ENCODE data around the gene ADGRL3.
"Not testable (repeated sequence)": the region's sequence is repeated elsewhere in the genome, so short reads cannot be mapped to it uniquely, and the experiment has no call there.

ADGRL3 gene

DNA sequence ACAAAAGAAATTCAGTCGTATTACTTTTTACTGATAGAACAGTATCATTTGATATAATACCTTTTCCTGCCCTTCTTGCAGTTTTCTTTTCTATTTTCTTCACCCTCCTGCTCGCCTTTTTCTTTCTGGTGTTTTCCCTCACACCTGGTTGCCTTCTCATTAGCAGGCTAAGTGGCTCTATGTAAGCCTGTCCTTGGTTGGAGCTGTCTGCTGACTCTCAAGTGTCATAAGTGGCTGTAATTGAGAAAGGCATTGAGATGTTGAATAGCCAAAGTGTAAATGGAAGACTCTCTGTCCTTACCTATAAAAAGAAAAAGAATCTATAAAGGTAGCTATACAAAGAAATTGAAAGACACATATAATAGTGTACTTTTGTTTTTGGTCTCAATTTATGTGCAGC, 180.7 kb downstream of the ADGRL3 start:
- no peak overlapping the region for H3K27ac Mint-ChIP-seq
- no peaks in the 10 kb centered on the region for H3K4me1 Mint-ChIP-seq (ENCODE audit: low read depth)
- no peaks in the 10 kb centered on the region for H3K27me3 Mint-ChIP-seq
- no peak overlapping the region for H3K4me3 Mint-ChIP-seq
- no peaks in the 10 kb centered on the region for H3K36me3 Mint-ChIP-seq (ENCODE audit: low read depth)
- H3K9me3 Mint-ChIP-seq: peaks cover 19% of the 10 kb centered on the region

DNA sequence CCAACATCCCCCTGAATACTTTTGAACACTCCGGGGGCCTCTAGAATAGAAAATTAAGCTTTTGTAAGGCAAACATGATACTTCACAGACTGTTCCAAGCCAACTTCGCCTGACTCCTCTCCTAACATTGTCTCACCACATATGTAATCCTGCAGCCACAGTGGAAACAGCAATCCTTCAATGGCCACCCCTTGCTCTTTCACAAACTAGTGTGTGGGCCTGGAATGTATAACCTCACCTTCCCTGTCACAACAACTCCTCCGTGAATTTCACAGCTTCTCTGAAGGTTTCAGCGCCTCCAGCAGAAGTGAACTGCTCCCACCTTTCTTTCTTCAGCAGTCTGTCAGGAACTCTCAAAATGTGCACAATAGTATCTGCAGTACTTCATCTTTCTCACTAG, 185.1 kb downstream of the ADGRL3 start:
- Mint-ChIP-seq H3K4me3 (no peak overlapping the region), H3K9me3 (peaks cover 21% of the 10 kb centered on the region), H3K36me3 (ENCODE audit: low read depth) (no peaks in the 10 kb centered on the region), H3K27ac (no peak overlapping the region), H3K4me1 (ENCODE audit: low read depth) (no peaks in the 10 kb centered on the region), H3K27me3 (no peaks in the 10 kb centered on the region)

DNA sequence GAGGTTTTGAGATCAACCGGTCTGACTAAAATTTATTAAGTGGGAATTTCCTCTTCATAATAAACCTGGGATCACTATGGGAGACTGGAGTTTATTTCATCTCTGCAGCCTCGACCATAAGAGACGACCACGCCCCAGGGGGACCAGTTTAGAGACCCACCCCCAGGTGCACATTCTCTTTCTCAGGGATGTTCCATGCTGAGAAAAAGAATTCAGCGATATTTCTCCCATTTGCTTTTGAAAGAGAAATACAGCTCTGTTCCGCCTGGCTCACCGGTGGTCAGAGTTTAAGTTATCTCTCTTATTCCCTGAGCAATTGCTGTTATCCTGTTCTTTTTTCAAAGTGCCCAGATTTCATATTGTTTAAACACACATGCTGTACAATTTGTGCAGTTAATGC, 187.2 kb downstream of the ADGRL3 start:
- H3K27ac Mint-ChIP-seq; H3K4me3 Mint-ChIP-seq; H3K36me3 Mint-ChIP-seq (ENCODE audit: low read depth); H3K27me3 Mint-ChIP-seq; H3K4me1 Mint-ChIP-seq (ENCODE audit: low read depth): not testable (repeated sequence)
- peaks cover 21% of the 10 kb centered on the region for H3K9me3 Mint-ChIP-seq

DNA sequence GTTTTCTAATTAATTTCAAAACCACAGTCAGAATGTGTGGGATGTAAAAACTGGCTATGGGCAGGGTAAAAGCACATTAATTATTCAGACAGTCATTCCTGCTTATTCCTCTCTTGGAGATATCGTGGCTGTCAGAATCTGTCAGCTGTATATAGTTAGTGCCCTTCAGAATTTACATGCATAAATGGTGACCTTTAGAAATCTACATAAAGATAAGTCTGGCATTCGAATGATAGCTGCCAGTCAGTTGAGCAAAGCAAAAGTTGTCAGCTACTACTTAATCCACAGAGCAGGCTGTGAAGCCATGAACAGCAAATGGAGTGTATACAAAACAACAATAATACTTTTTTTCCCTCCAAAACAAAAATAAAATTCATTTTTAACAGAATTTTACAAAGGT, 189.5 kb downstream of the ADGRL3 start:
- Mint-ChIP-seq H3K4me3 (no peak overlapping the region), H3K27ac (no peak overlapping the region), H3K4me1 (ENCODE audit: low read depth) (no peaks in the 10 kb centered on the region), H3K9me3 (peaks cover 19% of the 10 kb centered on the region), H3K36me3 (ENCODE audit: low read depth) (no peaks in the 10 kb centered on the region), H3K27me3 (no peaks in the 10 kb centered on the region)

DNA sequence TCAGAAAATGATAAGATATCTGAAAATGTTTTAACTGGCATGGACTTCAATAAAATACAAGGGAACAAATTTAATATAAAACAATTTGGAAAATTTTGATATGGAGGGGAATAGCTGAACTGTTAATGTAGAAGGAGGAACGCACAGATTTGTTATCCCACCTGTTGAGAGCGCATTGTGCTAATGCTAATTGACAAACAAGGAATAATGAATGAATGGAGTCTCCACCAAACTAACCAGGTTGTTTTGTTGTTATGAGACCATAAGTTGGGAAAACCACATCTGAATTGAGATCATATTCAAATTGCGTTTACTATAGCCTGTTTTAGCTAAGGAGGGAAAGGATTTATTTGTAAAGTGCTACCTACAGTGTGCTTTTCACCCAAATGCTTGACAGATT, 195.6 kb downstream of the ADGRL3 start:
- Mint-ChIP-seq H3K27me3 (no peaks in the 10 kb centered on the region), H3K4me3 (no peak overlapping the region), H3K36me3 (ENCODE audit: low read depth) (no peaks in the 10 kb centered on the region), H3K9me3 (peaks cover 6% of the 10 kb centered on the region), H3K4me1 (ENCODE audit: low read depth) (no peaks in the 10 kb centered on the region), H3K27ac (no peak overlapping the region)

DNA sequence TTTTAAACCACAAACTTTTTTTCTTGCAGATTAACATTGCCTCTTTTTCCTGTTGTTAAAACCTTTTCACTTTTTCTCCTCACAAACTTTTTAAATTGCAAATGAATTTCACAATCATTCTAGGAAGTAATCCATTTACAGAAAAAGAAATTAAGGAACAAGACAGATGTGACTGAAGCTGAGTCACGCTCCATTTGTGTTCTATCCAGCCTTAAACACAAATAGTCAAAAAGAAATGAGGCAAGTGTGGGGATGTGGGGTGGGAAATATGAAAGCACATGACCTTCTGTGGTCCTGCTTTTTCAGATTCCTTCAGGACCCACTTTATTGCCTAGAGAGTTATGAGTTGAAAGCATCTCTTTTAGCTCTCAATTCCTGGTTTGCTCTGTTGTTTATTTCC, 197.0 kb downstream of the ADGRL3 start:
- Mint-ChIP-seq H3K36me3 (ENCODE audit: low read depth) (no peaks in the 10 kb centered on the region), H3K9me3 (peaks cover 5% of the 10 kb centered on the region), H3K4me3 (no peak overlapping the region), H3K27ac (no peak overlapping the region), H3K4me1 (ENCODE audit: low read depth) (no peaks in the 10 kb centered on the region), H3K27me3 (no peaks in the 10 kb centered on the region)

DNA sequence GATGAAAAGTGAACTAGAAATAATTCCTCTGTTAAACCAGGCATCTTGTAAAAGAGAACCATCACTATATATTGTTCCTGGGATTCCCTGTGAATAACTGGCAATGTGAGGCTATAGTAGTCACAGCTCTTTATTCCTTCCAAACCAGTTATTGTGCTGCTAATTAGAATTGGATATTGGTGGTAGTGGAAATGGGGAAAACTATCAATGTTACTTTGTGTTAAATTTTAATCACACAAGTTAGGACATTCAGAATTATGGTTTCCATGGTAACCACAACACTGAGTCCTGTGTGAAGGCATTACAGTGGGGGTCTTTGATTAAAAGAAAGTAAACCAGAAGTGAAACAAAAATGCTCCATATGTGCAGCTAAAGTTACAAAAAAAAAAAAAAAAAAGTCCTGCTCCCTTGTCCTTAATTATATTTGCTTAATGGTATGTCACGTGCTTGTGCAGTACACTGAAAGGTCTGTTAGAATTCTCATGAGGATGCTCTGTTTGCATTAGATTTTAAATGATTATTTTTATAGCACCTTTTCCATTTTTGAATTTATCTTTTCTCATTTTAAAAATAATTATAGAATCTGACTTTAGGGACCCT, 200.4 kb downstream of the ADGRL3 start:
- Mint-ChIP-seq H3K9me3 (peaks cover 5% of the 10 kb centered on the region), H3K27ac (no peak overlapping the region), H3K36me3 (ENCODE audit: low read depth) (no peaks in the 10 kb centered on the region), H3K4me1 (ENCODE audit: low read depth) (no peaks in the 10 kb centered on the region), H3K27me3 (no peaks in the 10 kb centered on the region), H3K4me3 (no peak overlapping the region)

DNA sequence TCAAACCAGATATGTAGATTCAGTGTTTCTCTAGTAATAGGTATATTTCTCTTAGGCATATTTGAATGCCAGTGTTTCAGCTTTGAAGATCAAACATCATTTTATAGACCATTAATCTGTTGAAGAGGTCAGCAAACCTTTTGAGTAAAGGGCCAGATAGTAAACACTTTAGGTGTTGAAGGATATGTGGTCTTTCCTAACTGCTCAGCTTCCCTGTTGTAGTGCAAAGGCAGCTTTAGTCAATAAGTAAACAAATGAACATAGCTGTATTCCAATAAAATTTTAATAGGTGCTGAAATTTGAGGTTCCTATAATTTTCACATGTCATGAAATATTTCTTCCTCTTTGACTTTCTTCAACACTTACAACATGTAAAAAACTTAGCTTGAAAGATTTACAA, 201.6 kb downstream of the ADGRL3 start:
- H3K27ac Mint-ChIP-seq: no peak overlapping the region
- H3K4me1 Mint-ChIP-seq (ENCODE audit: low read depth): no peaks in the 10 kb centered on the region

DNA sequence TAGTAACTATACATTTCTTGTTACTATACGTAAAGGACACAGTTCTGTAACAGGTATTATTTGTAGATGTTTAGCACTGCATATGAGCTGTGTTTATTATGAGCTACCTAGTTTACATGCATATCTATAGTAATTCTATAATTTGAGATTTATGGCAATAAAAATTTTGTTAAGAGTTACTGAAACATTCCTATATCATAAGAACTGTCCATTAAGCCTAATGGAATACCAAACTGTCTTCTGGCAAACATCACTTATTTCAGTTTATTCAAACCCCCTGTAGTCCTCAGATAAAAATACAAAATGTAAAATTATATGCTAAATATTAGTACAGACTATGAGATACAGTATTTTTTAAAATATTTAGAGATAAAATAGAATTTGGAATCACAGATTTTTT, 205.2 kb downstream of the ADGRL3 start:
- H3K36me3 Mint-ChIP-seq (ENCODE audit: low read depth): no peaks in the 10 kb centered on the region
- no peak overlapping the region for H3K27ac Mint-ChIP-seq
- H3K9me3 Mint-ChIP-seq: no peaks in the 10 kb centered on the region
- no peaks in the 10 kb centered on the region for H3K27me3 Mint-ChIP-seq
- H3K4me3 Mint-ChIP-seq: no peak overlapping the region
- H3K4me1 Mint-ChIP-seq (ENCODE audit: low read depth): no peaks in the 10 kb centered on the region

More for the DNA sequence above, 201.6 kb downstream of the ADGRL3 start:
- Mint-ChIP-seq H3K36me3 (ENCODE audit: low read depth) (no peaks in the 10 kb centered on the region), H3K4me3 (no peak overlapping the region), H3K27me3 (no peaks in the 10 kb centered on the region), H3K9me3 (peaks cover 5% of the 10 kb centered on the region)

DNA sequence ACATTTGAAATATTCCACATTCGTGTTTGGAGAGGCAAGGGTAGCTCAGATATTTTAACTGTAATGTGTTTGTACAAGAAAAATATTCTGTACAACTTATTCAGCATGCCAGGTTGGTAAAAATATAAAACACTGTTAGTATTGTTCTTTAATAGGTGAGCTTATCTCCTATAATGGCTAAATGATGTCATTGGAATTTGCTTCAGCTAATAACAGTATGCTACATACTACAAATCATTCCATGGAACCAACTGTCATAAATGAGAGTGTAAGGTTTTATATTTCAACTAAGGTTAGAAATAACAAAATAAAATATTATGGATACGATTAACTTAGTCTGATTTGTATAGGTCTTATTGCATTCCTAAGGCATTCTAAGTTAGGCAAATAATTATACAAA, 206.6 kb downstream of the ADGRL3 start:
- no peaks in the 10 kb centered on the region for H3K27me3 Mint-ChIP-seq
- H3K4me1 Mint-ChIP-seq (ENCODE audit: low read depth): no peaks in the 10 kb centered on the region
- H3K36me3 Mint-ChIP-seq (ENCODE audit: low read depth): no peaks in the 10 kb centered on the region
- no peak overlapping the region for H3K4me3 Mint-ChIP-seq
- H3K9me3 Mint-ChIP-seq: no peaks in the 10 kb centered on the region
- no peak overlapping the region for H3K27ac Mint-ChIP-seq

DNA sequence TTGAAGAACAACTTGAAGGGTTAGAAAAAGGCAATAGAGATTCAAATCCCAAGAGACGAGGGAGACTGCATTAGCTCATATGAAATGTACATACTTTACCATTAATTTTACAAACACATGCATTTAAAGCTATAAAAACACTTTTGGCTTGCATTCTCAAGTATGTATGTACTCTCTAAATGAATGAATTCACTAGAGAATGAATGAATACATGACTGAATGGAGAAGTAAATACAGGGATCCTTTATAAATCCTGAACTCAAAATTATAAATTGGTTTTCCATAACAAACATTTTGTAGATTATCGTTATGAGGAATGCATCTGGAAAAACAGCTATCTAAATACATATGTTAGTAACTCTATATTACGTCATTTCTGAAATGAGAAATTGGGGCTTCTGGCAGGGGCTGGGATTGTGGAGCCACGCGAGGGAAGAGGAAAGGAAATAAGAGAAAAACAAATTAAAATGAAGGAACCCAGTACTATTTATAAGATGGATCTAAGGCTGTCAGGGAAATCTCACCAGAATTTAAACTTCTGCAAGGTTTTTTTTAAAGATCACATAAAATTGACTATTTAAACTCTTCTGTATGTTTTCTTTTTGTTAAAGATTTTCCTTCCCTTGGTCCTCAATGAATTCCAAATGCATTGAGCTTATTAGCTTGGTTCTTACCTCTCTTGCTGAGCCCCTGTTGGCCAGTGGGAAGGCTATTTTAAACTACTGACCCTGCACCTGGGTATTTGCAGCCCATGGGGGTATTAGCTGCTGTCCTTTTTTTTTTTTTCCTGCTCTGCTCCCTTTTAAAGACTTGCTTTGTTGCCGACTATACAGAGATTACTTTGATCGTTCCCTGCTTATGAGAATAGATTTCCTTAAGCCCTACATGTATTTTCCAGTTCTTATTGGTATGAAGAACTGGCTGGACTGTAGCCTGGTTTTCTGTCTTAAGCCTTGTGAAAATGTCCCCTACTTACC, 207.8 kb downstream of the ADGRL3 start:
- Mint-ChIP-seq H3K4me3 (no peak overlapping the region), H3K27ac (no peak overlapping the region), H3K9me3 (no peaks in the 10 kb centered on the region), H3K27me3 (no peaks in the 10 kb centered on the region), H3K36me3 (ENCODE audit: low read depth) (no peaks in the 10 kb centered on the region), H3K4me1 (ENCODE audit: low read depth) (no peaks in the 10 kb centered on the region)

DNA sequence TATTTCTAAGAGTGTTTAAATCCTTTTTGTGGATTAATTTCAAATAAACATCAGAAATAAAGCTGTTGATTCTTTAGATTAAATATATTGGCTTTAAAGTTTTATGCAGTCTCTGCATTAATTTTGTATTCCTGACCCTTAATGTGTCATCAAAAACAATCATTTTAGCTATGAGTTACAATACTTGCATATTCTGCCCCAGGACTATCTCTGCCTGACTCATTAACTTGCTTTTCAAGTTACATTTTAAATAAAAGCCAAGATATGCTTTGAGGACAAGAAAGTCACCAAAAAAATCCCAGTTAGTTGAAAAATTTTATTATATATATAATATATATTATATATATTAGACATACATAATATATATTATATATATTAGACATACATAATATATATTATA, 208.7 kb downstream of the ADGRL3 start:
- no peaks in the 10 kb centered on the region for H3K9me3 Mint-ChIP-seq
- no peaks in the 10 kb centered on the region for H3K36me3 Mint-ChIP-seq (ENCODE audit: low read depth)

DNA sequence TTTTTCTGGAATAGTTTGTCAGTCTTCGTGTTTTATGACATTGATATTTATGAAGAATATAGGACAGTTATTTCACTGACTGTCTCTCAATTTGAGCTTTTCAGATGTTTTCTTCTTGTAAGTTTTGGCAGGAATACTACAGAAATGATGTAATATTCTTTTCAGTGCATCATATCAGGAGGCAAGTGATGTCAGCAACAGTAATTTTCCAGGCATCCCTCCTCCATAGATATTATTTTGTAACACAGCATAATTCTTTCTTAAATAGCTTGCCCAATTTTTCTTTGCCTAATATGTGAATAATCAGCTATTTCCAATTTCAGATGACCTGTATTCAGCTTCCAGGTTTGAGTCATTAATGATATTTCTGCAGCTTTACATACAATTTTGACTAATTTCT, 211.1 kb downstream of the ADGRL3 start:
- H3K36me3 Mint-ChIP-seq (ENCODE audit: low read depth): no peaks in the 10 kb centered on the region
- H3K9me3 Mint-ChIP-seq: no peaks in the 10 kb centered on the region
- no peak overlapping the region for H3K4me3 Mint-ChIP-seq
- H3K4me1 Mint-ChIP-seq (ENCODE audit: low read depth): no peaks in the 10 kb centered on the region
- H3K27ac Mint-ChIP-seq: no peak overlapping the region
- H3K27me3 Mint-ChIP-seq: no peaks in the 10 kb centered on the region

More for the DNA sequence above, 208.7 kb downstream of the ADGRL3 start:
- no peaks in the 10 kb centered on the region for H3K27me3 Mint-ChIP-seq
- no peak overlapping the region for H3K27ac Mint-ChIP-seq
- no peak overlapping the region for H3K4me3 Mint-ChIP-seq
- no peaks in the 10 kb centered on the region for H3K4me1 Mint-ChIP-seq (ENCODE audit: low read depth)

DNA sequence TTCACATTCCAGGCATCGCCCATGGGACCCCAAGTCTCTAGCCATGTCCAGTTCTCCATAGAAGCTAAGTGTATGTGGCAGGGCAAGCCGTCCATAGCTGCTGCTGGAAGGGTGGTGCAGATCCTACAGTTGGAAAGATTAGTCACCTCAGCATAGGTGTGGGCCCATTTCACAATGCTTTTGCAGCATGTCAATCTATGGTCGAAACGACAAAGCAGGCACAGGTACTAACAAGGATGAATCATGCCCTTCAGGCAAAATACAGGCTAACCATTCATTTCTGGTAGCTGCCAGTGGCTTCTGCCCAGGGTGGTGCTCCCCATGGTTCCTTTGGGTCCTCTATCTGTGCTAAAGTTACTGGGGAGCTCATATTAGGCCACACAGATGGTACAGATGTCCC, 225.2 kb downstream of the ADGRL3 start:
- Mint-ChIP-seq H3K4me1 (ENCODE audit: low read depth) (no peaks in the 10 kb centered on the region), H3K4me3 (no peak overlapping the region), H3K27ac (no peak overlapping the region), H3K9me3 (peaks cover 15% of the 10 kb centered on the region), H3K36me3 (ENCODE audit: low read depth) (no peaks in the 10 kb centered on the region), H3K27me3 (no peaks in the 10 kb centered on the region)

DNA sequence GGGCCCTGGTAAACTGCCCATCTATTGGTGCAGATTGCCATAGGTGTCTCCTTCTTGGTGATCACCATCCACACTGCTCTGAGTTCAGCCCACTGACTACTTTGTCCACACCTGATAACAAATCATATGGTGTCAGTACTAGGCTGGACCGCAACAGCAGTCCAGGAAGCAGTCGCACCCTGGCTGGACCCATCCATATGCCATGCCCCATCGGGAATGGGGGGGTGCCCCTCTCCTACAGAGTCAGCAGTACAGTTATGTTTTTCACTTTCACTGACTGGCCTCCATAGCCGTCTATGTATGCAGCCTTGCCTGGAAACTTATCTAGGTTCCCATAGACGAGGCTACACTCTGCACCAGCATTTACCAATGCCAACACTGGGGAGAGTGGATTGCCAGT, 226.1 kb downstream of the ADGRL3 start:
- H3K9me3 Mint-ChIP-seq: peaks cover 15% of the 10 kb centered on the region
- H3K4me3 Mint-ChIP-seq: no peak overlapping the region
- no peak overlapping the region for H3K27ac Mint-ChIP-seq

More for the DNA sequence above, 226.1 kb downstream of the ADGRL3 start:
- Mint-ChIP-seq H3K36me3 (ENCODE audit: low read depth) (no peaks in the 10 kb centered on the region), H3K4me1 (ENCODE audit: low read depth) (no peaks in the 10 kb centered on the region), H3K27me3 (no peaks in the 10 kb centered on the region)

Measured in stimulated activated naive CD8-positive, alpha-beta T cell treated with anti-CD3 and anti-CD28 coated beads, Interleukin-15, Interleukin-2, amounts not matched to agents 100 ng/mL and 50 ng/mL, for 24 hours (primary cell).